HCEC 1CT (cell line): Measurements from ENCODE around the gene C11orf24.
"Not testable (repeated sequence)": the region's sequence is repeated elsewhere in the genome, so short reads cannot be mapped to it uniquely, and the experiment has no call there.

Experiments
- DNase-seq: peaks from one replicate; pipeline ENCODE4 v3.0.0-alpha.2; 2017

Gene C11orf24

DNA sequence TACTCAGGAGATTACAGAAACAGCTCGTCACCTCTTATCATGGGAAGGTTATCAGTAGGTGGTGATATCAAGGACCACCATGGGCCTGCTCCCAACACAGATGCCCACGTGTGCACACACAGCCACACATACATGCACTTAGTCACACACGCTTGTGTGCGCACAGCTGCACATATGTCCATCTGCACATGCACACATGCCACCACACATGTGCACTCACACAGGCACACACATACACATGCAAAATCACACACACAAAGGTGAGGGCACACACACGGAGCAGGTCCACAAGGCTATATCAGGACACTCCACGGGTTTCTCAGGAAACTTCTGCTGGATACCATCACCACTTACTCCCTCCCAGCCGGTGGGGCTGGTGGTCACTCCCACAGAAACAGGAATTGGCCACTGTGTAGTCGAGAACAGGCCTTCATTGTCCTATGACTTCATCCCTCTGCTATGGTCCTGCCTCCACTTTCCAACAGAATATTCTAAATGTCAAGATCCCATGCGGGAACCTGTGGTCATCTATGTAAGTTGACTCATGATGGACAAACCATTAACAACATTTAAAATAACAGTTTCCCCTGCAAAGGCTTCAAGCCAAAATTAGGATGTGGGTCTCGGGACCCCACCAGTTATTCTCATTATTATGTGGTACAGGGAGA lies 2.2 kb downstream of the C11orf24 start:
- peak; percentile 68 for DNase-seq

- DNase-seq, result no peak
Measured at GRCh38 chr11:68267881-68268240, 3.9 kb downstream of the C11orf24 start.

GRCh38 chr11:68266936-68267880 lies 4.6 kb downstream of the C11orf24 start:
- DNase-seq, result no peak

DNA sequence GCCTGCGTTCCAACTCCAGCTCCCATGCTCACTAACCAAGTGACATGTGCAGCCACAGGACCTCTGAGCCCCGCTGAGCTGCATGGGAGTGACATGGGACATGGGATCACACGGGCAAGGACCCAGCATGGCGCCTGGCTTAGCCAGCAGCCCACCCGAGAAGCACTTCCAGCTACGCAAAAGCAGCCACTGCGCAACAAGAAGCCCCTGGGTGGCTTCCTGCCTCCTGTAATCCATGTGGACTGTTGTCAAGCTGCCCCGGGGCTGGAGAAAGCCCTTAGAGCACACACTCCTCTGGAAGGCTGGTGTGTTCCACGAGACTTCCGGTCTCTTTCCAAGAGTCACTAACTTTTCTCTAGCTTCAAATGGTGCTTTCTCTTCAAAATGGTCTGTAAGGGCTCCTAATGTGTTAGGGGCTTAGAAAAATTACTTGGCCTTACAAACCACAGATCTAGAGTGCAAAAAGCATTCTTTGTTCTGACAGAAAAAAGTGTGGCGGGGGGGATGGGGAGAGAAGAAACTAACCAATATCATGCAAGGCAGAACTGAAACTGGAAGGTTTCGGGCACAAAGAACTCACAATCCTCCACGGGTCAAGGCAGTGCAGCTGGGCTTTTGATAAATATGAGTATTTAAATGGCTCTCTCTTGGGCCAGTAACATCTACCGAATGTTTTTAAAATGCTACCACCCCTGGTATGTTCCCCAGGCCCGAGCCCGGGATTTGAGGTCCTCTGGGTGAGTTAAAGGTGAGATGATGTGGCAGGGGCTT lies 5.5 kb downstream of the C11orf24 start:
- no peak for DNase-seq

DNA sequence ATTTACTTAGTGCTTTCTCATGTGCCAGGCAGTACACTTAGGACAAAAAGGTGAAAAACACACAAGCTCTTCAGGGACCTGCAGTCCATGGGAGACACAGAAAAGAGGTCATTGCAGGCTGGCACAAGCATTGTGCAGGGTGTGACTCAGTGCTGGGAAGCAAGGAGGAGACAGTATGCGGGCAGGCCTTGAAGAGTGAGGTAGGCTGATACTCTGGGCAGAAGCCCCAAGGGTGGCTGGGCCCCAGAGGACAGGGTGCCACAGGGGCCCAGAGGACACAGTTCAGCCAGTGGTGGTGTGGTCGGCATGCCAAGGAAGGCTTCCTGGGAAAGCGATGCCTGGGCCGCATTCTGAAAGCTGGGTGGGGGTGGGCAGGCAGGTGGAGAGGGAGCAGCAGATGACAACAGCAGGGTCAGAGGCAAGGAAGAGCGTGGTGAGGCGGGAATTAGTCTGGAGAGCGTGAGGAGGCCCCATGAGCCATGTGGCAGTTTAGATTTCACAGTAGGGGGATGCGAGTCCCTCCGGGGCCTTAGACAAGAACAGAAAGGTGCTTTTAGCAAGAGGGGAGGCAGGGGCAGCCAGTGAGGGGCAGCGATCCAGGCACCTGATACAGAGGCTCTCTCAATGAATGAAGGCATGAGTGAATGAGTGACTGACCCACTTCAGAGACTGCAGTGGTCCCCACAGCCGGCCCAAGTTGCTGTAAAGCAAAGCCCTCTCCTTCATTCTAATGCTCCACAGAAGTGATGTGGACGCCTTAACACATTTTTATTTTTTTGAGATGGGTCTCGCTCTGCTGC lies 6.8 kb downstream of the C11orf24 start:
- no peak for DNase-seq

- no peak for DNase-seq
Measured at GRCh38 chr11:68264244-68264643, 7.5 kb downstream of the C11orf24 start.

- DNase-seq, result no peak
Measured at GRCh38 chr11:68263444-68264035, 8.2 kb downstream of the C11orf24 start.

DNA sequence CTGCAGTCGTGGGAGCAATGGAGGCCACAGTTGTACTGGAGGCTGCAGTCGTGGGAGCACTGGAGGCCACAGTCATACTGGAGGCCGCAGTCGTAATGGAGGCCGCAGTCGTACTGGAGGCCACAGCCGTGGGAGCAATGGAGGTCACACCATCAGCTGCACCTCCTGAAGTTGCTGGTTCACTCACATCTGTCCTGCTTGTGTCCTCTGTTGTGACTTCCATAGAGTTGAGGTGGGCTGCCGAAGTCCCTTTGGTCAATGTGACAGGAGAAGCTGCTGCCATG lies 9.3 kb downstream of the C11orf24 start:
- no peak for DNase-seq

DNA sequence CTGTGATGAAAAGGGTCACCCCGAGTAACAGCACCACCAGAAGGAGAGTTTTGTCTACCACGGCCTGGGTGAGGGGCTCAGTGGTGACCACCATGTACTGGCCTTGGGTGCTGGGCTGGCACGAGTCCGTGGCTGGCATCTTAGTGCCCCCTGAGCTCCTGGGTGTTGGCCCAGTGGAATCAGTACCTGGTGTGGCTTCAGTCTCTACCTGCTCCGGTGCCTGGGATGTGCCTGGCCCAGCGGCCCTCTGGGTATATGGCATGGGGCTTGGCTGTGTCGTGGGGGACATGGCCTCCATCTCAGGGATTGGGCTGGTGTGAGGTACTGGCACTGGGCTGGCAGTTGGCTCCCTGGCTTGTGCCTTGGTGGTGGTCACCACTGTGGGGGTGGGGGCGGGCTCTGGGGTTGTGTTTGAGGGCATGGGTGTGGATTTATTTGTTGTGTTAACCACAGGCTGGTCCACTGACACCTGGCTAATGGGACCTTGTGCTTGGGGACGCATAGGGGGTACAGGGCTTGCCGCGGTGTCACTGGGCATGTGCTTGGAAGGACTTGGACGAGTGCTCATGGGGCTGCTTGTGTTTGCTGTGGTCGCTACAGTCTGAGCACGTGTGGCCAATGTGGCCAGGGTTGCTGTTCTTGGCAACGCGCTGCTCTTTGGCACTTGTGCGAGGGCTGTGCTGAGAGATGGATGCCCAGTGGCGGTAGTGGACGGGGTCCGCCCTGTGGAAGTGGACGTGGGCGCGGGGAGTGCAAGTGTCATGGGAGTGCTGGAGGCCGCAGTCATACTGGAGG lies 9.8 kb downstream of the C11orf24 start:
- DNase-seq, result no peak

GRCh38 chr11:68261006-68261405 lies 10.8 kb downstream of the C11orf24 start:
- DNase-seq, result no peak

GRCh38 chr11:68260484-68260883 lies 11.3 kb downstream of the C11orf24 start:
- DNase-seq, result no peak

DNA sequence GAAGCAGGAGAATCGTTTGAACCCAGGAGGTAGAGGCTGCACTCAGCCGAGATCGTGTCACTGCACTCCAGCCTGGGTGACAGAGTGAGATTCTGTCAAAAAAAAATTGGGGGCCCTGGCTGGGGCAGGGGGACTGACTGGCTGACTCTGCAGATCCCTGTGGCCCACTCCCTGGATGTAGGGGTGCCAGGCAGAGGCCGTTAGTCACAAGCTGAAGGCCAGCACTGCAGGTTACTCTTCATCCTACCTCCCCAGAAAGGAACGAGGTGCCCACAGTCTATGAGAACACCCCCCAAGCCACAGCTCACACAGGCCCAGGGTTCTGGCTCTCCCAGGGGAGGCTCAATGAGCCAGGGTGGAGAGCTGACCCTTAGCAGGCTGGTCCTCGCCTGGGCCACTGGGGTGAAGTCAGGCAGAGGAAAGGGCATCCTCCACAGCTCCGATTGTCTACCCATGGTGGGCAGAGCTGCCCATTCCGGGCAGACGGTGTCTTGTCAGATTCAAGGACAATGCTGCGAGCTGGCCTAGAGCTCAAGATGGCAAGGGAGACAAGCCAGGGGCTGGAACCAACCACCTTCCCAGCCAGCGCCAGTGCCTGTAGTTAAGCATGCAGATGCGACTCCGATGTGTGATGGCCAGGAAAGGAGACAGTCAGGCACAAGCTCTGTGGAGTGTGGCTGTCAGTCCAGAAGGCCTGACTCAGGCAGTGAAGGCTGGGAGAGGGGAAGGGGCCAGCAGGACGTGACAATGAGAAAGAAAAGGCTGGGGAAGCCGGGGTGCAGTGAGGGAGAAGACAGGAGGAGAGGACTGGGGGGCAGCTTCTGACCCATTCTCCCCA lies 12.4 kb downstream of the C11orf24 start:
- DNase-seq, result no peak

DNA sequence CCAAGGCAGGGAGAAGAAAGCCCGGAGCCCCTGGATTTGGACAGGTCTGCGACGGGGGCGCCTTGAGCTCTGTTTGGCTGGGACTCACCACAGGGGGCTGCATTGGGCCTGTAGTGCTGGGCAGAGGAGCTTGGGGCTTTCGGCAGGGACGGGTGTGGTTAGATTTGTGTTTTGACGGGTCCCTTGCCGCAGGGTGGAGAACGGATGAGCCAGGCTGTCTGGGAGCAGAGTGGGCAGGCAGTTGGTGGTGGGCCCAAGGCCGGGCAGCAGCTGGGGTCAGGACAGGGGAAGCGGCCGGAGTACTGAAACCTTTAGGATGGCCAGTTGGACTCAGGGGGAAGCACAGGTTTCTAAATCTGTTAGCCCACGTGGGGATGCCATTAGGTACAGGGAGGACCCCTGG lies 13.4 kb downstream of the C11orf24 start:
- DNase-seq, result no peak

DNA sequence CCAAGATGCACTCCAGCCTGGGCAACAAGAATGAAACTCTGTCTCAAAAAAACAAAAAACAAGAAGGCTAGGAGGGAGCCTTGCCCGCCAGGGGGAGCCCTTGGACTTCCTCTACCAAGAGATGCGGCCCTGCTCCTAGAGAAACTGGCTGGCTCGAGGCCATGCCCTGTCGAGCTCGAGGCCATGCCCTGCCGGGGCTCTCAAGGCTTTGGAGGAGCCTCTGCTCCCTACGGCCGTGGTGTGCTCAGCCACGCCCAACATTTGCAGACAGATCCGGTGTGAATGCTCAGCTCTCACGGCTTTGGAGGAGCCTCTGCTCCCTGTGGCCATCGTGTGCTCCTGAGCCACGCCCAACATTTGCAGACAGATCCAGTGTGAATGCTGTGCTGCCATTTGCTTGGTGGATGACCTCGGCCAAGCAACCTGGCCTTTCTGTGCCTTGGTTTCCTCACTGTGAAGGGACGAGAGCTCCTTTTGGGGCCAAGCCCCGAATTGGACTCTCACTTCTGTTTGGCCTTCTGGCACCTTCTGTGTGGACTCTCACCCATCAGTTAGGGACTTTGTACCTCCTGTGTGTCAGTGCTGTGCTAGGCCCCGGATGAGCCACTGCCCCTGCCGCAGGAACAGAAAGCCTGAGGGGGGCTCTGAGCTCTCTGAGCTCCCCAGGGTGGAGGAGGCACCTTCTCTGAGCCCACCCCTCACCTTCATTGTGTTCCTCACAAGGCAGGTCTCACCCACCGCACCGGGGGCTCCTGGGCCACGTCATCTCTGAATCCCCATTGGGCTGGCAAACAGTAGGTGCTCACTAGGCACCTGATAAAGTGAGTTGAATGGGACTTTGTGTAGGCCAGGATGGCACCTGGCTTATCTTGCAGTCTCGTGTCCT lies 14.1 kb downstream of the C11orf24 start:
- peak; percentile 84 for DNase-seq

- DNase-seq, result no peak
Measured at GRCh38 chr11:68256331-68256741, 15.4 kb downstream of the C11orf24 start.

GRCh38 chr11:68255526-68255925 lies 16.2 kb downstream of the C11orf24 start:
- no peak for DNase-seq

DNA sequence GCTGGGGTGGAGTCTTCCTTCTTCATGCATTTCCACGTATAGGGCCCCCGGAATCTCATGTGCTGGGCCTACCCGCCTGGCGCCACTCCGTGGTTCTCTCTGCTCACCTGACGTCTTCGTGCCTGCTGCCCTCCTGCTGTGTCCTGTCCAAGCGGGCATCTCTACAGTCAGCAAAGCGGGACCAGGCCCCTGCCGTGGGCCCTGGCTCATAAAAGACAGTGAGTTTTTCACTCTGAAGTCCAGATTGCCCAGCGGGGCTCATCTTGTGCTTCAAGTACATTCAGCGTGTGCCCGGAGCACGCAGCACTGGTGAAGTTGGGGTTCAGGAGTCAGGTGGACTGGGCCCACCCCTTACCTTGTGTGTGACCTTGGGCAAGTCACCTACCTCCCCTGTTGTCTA lies 17.4 kb downstream of the C11orf24 start:
- no peak for DNase-seq

GRCh38 chr11:68251765-68252164 lies 20.0 kb downstream of the C11orf24 start:
- DNase-seq, result no peak

DNA sequence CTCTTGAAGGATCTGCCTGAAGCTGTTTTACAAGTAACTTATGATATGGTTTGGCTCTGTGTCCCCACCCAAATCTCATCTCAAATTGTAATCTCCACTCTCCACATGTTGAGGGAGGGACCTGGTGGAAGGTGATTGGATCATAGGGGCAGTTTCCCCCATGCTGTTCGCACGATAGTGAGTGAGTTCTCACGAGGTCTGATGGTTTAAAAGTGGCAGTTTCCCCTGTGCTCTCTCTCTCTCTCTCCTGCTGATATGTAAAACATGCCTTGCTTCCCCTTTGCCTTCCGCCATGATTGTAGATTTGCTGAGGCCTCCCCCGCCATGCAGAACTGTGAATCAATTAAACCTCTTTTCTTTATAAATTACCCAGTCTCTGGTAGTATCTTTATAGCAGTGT lies 26.9 kb downstream of the C11orf24 start:
- DNase-seq, result not testable (repeated sequence)

- not testable (repeated sequence) for DNase-seq
Measured at GRCh38 chr11:68243847-68244246, 27.9 kb downstream of the C11orf24 start.
